ENCODE measurements around the gene CENPB.

Gene CENPB

GRCh38 chr20:3748073-3748472 lies 38.5 kb downstream of the CENPB start:
- DNase-seq, result no peak

GRCh38 chr20:3747471-3747870 lies 39.1 kb downstream of the CENPB start:
- DNase-seq, result no peak

GRCh38 chr20:3745686-3746173 lies 40.8 kb downstream of the CENPB start:
- DNase-seq, result no peak

- DNase-seq, result no peak
These were observed 41.5 kb downstream of the CENPB start for GRCh38 chr20:3744806-3745685.

GRCh38 chr20:3744037-3744436 lies 42.5 kb downstream of the CENPB start:
- no peak for DNase-seq

- no peak for DNase-seq
These were observed 43.3 kb downstream of the CENPB start for GRCh38 chr20:3743251-3743650.

GRCh38 chr20:3741836-3742458 lies 44.6 kb downstream of the CENPB start:
- no peak for DNase-seq

GRCh38 chr20:3740615-3741301 lies 45.8 kb downstream of the CENPB start:
- no peak for DNase-seq

- no peak for DNase-seq
These were observed 46.6 kb downstream of the CENPB start for GRCh38 chr20:3739926-3740451.

- no peak for DNase-seq
These were observed 47.2 kb downstream of the CENPB start for GRCh38 chr20:3739054-3739925.

- no peak for DNase-seq
These were observed 48.2 kb downstream of the CENPB start for GRCh38 chr20:3738111-3739053.

- no peak for DNase-seq
These were observed 50.8 kb downstream of the CENPB start for GRCh38 chr20:3735768-3736167.

GRCh38 chr20:3734111-3734843 lies 52.3 kb downstream of the CENPB start:
- DNase-seq, result no peak
